Endodermal cell (in vitro differentiated cells): ENCODE measurements around the gene PRDM12. TPM values are rescaled to one million over a fixed set of nuclear protein-coding genes. Genes with fewer than 3 reads are reported as not detected.
A peak's percentile ranks its signal among the peaks of the same experiment; 100 is the strongest.

ENCODE experiments used
- DNase-seq: peaks from one replicate; pipeline ENCODE4 v3.0.0-alpha.2; 2017
- H3K27ac ChIP-seq: 2 replicates; pipeline ENCODE4 v1.5.1; 2013; ENCODE audit warnings: mild to moderate bottlenecking, low read depth, low read length, moderate library complexity
- H3K27me3 ChIP-seq: 2 replicates; pipeline ENCODE4 v1.6.1; 2013; ENCODE audit warnings: mild to moderate bottlenecking, low read length, moderate library complexity; ENCODE audit not compliant: insufficient read depth, control insufficient read depth, poor library complexity, severe bottlenecking
- H3K36me3 ChIP-seq: 2 replicates; pipeline ENCODE4 v1.7.0; 2013; ENCODE audit warnings: mild to moderate bottlenecking, low read length, moderate library complexity; ENCODE audit not compliant: control insufficient read depth, insufficient read depth
- H3K4me1 ChIP-seq: one replicate; pipeline ENCODE4 v1.7.0; 2013; ENCODE audit warnings: low read length; ENCODE audit not compliant: control insufficient read depth, insufficient read depth
- H3K4me3 ChIP-seq: 2 replicates; pipeline ENCODE4 v1.5.1; 2013; ENCODE audit warnings: mild to moderate bottlenecking, low read length, moderate library complexity
- H3K9ac ChIP-seq: 2 replicates; pipeline ENCODE4 v1.6.1; 2013; ENCODE audit warnings: mild to moderate bottlenecking, low read length, moderate library complexity; ENCODE audit not compliant: poor library complexity, severe bottlenecking; ENCODE audit errors: extremely low read depth
- H3K9me3 ChIP-seq: 2 replicates; pipeline ENCODE4 v1.6.1; 2013; ENCODE audit warnings: mild to moderate bottlenecking, low read length, moderate library complexity; ENCODE audit not compliant: control insufficient read depth
- H3K27ac Mint-ChIP-seq: 2 replicates; pipeline ENCODE4 v1.8.0; 2020; ENCODE audit warnings: mixed read lengths
- H3K27me3 Mint-ChIP-seq: 2 replicates; pipeline ENCODE4 v1.8.0; 2021; ENCODE audit warnings: mild to moderate bottlenecking, mixed read lengths; ENCODE audit not compliant: insufficient read depth
- H3K36me3 Mint-ChIP-seq: 2 replicates; pipeline ENCODE4 v1.8.0; 2020; ENCODE audit warnings: low read depth, mixed read lengths
- H3K4me1 Mint-ChIP-seq: 2 replicates; pipeline ENCODE4 v1.8.0; 2020; ENCODE audit warnings: mixed read lengths
- H3K4me3 Mint-ChIP-seq: 2 replicates; pipeline ENCODE4 v1.8.0; 2020; ENCODE audit warnings: mild to moderate bottlenecking, moderate library complexity, mixed read lengths
- H3K9me3 Mint-ChIP-seq: 2 replicates; pipeline ENCODE4 v1.8.0; 2020; ENCODE audit warnings: mild to moderate bottlenecking, mixed read lengths
- WGBS, 2 experiments: methylation state at CpG; one replicate each; pipeline versions ENCODE4 v1.1.5 to v1.1.7; 2013; ENCODE audit warnings: missing lambda C conversion rate in 2 of 2, mixed read lengths in 1 of 2; ENCODE audit not compliant: insufficient coverage in 1 of 2, insufficient read length in 1 of 2; 5-methylcytosine and 5-hydroxymethylcytosine counted together
- total RNA-seq, 2 donors: library from RNA; stranded (reverse); fragmentation: NEBNext Ultra II Directional in 1 of 2; extraction: Animal tissue kit (Norgen Biotek cat#: 25700) in 1 of 2; gene quantifications; 2 replicates in 1 of 2; 3 replicates in 1 of 2; pipeline ENCODE4 v1.2.1, GENCODE V29; 2021
- TF ChIP-seq, protein P1 (sequence below): fragments of 200-600 bp; sonication (generic); conservative IDR thresholded peaks from 2 replicates; pipeline ENCODE4 v1.5.0; 2021; ENCODE audit warnings: antibody characterized with exemption, mild to moderate bottlenecking

Gene PRDM12
- total RNA-seq, 2 donors from 2014 or later = not detected

DNA sequence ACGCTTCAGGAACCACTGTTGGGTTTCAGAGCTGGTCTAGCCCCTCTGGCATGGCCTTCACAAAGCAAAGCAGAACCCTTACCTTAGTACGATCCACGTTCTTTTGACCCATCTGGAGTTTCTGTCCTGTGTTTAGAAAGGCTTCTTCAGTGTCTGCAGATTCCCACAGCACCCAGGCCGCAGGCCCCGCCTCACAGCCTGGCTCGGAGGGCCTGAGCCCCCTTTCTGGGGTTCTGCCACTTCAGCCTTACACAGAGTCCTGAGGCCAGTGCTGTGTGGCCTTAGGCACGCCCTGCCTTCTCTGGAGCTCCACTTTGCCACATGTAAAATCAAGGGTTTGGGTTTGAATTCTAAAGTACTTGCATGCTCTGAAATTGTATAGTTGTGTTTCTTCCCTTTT, 31.6 kb upstream of the PRDM12 start:
- H3K27me3 Mint-ChIP-seq = no peaks in the 10 kb centered on the region

DNA sequence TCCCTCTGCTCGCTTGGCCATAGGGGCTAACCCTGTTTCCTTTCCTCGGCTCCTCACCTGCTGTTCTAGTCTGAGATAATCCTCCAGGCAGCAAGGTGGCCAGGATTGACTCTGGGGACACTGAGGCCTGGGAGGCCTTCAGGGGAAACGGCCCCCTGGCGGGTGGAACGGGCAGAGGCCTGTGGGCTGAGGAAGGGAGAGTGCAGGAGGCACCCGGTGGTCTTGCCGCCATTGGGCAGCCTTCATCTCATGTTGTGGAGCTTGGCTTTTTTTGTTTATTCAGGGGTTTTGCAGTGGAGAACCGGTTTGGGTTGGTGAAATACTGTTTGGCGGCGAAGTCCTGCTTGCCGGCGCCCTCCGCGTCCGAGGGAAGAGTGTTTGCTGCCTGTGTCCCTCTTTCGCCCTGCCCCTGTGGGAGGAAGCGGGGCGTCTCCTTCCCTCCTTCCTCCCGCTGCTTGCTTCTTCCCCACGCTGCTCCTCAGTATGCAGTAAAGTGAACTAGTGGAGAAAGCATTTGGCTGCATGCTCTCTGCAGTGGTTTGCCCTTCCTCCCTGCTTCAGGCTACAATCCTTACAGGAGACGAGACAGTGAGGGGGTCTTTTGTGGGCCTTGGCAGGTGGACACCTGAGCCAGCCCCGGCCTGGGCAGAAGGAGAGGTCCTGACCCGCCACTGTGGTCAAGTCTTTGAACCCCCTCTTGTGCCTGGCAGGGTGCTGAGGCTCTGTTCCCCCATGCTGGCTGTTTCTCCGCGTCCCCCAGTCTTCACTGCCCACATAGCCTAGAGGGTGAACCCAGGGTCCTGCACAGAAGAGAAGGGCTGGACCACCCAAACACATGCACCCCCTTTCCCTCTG, 30.8 kb upstream of the PRDM12 start:
- Histone ChIP-seq H3K36me3 (peaks cover 81% of the 10 kb centered on the region), H3K4me3 (no peak overlapping the region), H3K27ac (no peak overlapping the region), H3K9ac (no peak overlapping the region), H3K4me1 (no peaks in the 10 kb centered on the region), H3K9me3 (no peaks in the 10 kb centered on the region), H3K27me3 (no peaks in the 10 kb centered on the region)
- peaks cover 55% of the 10 kb centered on the region for H3K36me3 Mint-ChIP-seq
- TF ChIP-seq, protein P1, sequence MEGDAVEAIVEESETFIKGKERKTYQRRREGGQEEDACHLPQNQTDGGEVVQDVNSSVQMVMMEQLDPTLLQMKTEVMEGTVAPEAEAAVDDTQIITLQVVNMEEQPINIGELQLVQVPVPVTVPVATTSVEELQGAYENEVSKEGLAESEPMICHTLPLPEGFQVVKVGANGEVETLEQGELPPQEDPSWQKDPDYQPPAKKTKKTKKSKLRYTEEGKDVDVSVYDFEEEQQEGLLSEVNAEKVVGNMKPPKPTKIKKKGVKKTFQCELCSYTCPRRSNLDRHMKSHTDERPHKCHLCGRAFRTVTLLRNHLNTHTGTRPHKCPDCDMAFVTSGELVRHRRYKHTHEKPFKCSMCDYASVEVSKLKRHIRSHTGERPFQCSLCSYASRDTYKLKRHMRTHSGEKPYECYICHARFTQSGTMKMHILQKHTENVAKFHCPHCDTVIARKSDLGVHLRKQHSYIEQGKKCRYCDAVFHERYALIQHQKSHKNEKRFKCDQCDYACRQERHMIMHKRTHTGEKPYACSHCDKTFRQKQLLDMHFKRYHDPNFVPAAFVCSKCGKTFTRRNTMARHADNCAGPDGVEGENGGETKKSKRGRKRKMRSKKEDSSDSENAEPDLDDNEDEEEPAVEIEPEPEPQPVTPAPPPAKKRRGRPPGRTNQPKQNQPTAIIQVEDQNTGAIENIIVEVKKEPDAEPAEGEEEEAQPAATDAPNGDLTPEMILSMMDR = peak; percentile 20
- 94 to 95% methylated on average over 11 to 25 of the region's 25 CpGs for WGBS, 2 experiments
- H3K27ac Mint-ChIP-seq = no peak overlapping the region
- H3K9me3 Mint-ChIP-seq = no peaks in the 10 kb centered on the region
- H3K4me1 Mint-ChIP-seq = no peaks in the 10 kb centered on the region
- no peak overlapping the region for H3K4me3 Mint-ChIP-seq
- H3K27me3 Mint-ChIP-seq = no peaks in the 10 kb centered on the region
- DNase-seq = no peak

More for the DNA sequence above, 31.6 kb upstream of the PRDM12 start:
- no peak overlapping the region for H3K9ac ChIP-seq
- no peak overlapping the region for H3K4me3 ChIP-seq
- no peak overlapping the region for H3K27ac Mint-ChIP-seq
- no peak for DNase-seq
- TF ChIP-seq, protein P1 = no peak
- H3K27ac ChIP-seq = no peak overlapping the region
- H3K4me3 Mint-ChIP-seq = no peak overlapping the region
- no peaks in the 10 kb centered on the region for H3K4me1 ChIP-seq
- WGBS, 2 experiments = 94 to 100% methylated on average over 5 to 7 of the region's 7 CpGs
- H3K36me3 ChIP-seq = peaks cover 83% of the 10 kb centered on the region
- H3K27me3 ChIP-seq = no peaks in the 10 kb centered on the region
- H3K4me1 Mint-ChIP-seq = no peaks in the 10 kb centered on the region
- H3K9me3 Mint-ChIP-seq = no peaks in the 10 kb centered on the region
- no peaks in the 10 kb centered on the region for H3K9me3 ChIP-seq
- peaks cover 54% of the 10 kb centered on the region for H3K36me3 Mint-ChIP-seq

DNA sequence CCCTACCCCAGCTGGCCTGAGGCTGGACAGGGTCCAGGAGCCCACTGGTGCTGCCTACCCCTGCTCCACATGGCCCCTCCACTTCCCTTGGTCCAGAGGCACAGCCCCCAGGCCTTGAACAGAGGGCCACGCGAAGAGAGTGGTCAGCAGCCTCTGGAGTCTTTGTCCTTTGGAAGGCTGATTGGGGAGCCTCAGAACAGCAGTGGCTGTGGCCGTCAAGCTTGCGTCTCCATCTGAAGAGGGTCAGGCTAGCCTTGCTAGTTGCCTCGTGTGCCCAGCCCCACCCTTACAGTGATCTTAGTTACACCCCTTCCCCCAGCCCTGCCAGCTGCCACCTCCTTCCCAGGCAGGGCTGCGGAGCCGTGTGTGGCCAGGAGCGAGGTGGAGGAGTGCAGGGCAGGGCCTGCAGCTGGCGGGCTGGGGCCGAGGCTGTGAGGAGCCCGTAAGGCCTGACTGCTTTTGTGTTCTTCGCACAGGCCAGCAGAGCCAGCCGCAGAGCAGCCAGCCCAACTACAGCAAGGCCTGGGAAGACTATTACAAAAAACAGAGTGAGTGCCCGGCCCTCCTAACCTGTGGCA, 30.1 kb upstream of the PRDM12 start:
- H3K27ac ChIP-seq = no peak overlapping the region
- H3K9me3 Mint-ChIP-seq = no peaks in the 10 kb centered on the region
- H3K4me1 ChIP-seq = no peaks in the 10 kb centered on the region
- H3K27me3 ChIP-seq = no peaks in the 10 kb centered on the region
- peaks cover 76% of the 10 kb centered on the region for H3K36me3 ChIP-seq
- no peak for DNase-seq
- no peak overlapping the region for H3K4me3 Mint-ChIP-seq
- no peak overlapping the region for H3K4me3 ChIP-seq
- TF ChIP-seq, protein P1 = no peak
- 95 to 96% methylated on average over 10 to 14 of the region's 14 CpGs for WGBS, 2 experiments
- no peaks in the 10 kb centered on the region for H3K27me3 Mint-ChIP-seq
- H3K27ac Mint-ChIP-seq = no peak overlapping the region
- H3K4me1 Mint-ChIP-seq = no peaks in the 10 kb centered on the region
- H3K36me3 Mint-ChIP-seq = peaks cover 54% of the 10 kb centered on the region
- no peak overlapping the region for H3K9ac ChIP-seq
- no peaks in the 10 kb centered on the region for H3K9me3 ChIP-seq
